Measurements from ENCODE around the gene TLX2.
A peak's percentile ranks its signal among the peaks of the same experiment; 100 is the strongest.
"Not testable (repeated sequence)": the region's sequence is repeated elsewhere in the genome, so short reads cannot be mapped to it uniquely, and the experiment has no call there.

TLX2 gene

DNA sequence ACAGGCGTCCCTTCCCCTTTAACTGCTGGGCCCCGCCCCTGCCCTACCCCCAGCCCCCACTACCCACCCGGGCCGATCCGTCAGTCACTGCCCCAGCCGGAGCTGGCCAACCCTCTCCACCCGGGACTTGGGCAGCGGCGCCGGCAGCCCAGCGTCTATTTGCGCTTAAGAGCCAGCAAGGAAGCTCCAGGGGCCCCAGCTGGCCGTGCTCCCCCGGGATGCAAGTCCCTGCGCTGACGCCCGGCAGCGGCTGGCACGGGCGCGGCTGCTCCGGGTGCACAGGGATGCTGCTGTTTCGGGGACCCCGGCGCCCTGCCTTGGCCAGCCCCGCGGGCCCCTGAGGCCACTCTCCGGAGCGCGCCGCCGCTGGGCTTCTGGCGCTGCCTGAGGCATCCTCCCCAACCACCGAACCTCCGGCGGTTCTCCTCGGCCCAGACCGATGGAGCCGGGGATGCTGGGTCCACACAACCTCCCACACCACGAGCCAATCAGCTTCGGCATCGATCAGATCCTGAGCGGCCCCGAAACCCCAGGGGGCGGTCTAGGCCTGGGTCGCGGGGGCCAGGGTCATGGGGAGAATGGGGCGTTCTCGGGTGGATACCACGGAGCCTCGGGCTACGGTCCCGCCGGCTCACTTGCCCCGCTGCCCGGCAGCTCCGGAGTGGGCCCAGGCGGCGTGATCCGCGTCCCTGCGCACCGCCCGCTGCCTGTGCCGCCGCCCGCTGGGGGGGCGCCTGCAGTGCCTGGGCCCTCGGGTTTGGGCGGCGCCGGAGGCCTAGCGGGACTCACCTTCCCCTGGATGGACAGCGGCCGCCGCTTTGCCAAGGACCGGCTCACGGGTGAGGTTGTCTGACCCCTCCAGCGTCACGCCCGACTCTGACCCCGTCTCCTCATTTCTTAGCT, at the start of gene TLX2:
Gene TLX2, plus strand, starts transcription at position 83 of the 903 bp plus-strand sequence. Its CDS starts 357 bp downstream, at position 440.
- DNase-seq (ENCODE audit: low read depth): no peak

DNA sequence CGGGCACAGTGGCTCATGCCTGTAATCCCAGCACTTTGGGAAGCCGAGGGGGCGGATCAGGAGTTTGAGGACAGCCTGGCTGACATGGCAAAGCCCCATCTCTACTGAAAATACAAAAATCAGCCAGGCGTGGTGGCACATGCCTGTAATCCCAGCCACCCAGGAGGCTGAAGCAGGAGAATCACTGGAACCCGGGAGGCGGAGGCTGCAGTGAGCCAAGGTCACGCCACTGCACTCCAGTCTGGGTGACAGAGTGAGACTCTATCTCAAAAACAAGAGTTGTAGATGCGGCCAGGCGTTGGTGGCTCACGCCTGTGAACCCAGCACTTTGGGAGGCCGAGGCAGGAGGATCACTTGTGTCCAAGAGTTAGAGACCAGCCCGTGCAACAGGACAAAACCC, 43.5 kb upstream of the TLX2 start:
- DNase-seq (ENCODE audit: low read depth): not testable (repeated sequence)

- DNase-seq (ENCODE audit: low read depth): no peak
Observed at GRCh38 chr2:74471332-74472065, 42.8 kb upstream of the TLX2 start.

DNA sequence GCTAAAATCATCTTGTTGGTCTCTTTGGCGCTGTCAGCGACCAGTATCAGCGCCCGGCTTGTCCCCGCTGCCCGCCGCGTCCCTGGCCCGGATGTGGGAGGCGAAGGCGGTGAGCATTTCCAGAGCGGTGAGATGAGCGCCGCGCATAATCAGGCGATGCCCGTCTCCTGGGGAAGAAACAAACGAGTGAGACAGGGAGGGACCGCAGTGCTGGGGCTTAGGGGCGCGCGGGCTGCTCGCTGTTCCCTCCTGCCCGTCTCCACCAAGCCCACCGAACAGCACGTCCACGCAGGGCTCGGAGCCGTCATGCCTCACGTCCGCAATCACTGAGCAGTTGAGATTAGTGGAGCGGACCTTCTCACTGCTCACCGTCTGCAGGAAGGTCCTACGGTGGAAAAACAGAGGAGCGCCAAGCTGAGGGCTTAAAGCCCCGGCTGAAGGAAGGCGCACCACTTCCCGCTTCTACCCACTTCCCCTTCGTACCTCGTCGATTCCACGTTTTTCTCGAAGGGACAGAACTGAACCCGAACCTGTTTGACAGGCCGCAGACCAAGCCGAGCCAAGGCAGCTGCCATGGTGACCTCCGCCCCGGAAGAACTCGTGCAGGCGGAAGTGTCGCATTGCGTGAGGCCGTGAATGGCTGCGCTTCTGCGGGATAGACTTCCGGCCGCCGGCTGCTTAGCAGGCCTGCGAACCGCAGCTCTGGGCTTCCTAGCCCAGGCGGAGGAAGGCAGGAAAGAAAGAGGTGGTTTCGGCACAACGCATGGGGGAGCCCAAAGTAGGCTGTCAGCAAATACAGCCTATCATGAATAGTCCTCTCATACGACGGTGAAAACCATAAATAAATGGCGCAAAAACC, 41.9 kb upstream of the TLX2 start, which contains the start of gene MRPL53:
Gene MRPL53, minus strand, starts transcription at position 595 of the 859 bp plus-strand sequence. Its CDS starts 20 bp downstream, at position 575.
- peak; percentile 92 for DNase-seq (ENCODE audit: low read depth)

GRCh38 chr2:74472945-74473258, 41.3 kb upstream of the TLX2 start:
- no peak for DNase-seq (ENCODE audit: low read depth)

- no peak for DNase-seq (ENCODE audit: low read depth)
Observed at GRCh38 chr2:74474481-74474880, 39.8 kb upstream of the TLX2 start.

DNA sequence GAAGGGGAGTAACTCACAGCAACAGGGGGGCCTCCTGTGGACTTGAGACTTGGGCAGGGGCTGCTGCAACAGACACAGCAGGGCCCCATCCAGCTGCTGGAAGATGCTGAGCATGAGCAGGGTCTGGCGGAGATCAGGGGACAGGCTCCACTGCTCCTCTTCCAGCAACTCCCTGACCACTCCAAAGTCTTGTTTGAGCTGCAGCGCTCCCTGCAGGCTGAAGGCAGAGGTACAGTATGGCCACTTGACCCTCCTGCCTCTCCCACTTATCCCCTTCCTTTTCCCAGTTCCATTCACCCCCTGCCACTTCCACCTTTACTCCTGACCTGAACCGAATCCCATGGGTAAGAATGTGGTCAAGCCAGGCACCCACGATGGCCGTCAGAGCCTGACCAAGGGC, 39.4 kb upstream of the TLX2 start:
- no peak for DNase-seq (ENCODE audit: low read depth)

DNA sequence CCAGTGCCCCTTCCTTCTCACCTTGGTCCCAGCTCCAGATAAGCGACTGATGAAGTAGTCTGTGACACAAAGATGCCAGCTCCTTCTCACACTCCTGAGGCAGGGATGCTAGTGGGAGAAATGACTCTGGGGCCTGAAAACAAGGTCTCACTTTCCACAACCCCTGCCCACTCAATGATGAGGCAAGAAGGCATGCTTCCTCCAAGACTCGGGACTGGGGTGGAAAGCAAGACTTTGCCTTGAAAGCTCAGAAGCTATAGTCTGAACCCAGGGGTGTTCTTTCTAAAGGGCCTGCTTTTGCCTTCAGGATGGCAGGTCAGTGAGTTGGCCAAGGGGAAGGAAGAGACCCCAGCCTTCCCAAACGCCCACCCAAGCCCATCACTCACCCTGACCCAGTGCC, 32.8 kb upstream of the TLX2 start:
- no peak for DNase-seq (ENCODE audit: low read depth)

GRCh38 chr2:74481961-74482800, 32.1 kb upstream of the TLX2 start:
- no peak for DNase-seq (ENCODE audit: low read depth)

- peak; percentile 93 for DNase-seq (ENCODE audit: low read depth)
Observed at GRCh38 chr2:74482801-74483674, 31.2 kb upstream of the TLX2 start, which contains the start of the genes CCDC142 and TTC31. TSS of gene CCDC142 (minus strand) at chr2:74482998. CDS start at chr2:74482837, 161 bp downstream. TSS of gene TTC31 (plus strand) at chr2:74483081. CDS start at chr2:74483096, 15 bp downstream.

- DNase-seq (ENCODE audit: low read depth): not testable (repeated sequence)
Observed at GRCh38 chr2:74483675-74484164, 30.5 kb upstream of the TLX2 start.

DNA sequence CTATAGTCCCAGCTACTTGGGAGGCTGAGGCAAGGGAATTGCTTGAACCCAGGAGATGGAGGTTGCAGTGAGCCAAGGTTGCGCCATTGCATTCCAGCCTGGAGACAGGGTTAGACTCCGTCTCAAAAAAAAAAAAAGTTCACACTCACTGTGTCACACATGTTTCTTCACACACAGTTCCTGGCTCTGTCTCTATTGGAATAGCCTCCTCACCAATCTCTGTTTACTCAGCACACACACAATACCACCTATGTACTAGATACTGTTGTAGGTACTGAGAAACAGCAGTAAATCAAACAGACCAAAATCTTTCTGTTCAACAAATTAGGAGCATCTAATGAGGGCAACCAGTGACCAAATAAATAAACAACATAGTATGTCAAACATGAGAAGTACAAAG, 28.1 kb upstream of the TLX2 start:
- DNase-seq (ENCODE audit: low read depth): no peak

DNA sequence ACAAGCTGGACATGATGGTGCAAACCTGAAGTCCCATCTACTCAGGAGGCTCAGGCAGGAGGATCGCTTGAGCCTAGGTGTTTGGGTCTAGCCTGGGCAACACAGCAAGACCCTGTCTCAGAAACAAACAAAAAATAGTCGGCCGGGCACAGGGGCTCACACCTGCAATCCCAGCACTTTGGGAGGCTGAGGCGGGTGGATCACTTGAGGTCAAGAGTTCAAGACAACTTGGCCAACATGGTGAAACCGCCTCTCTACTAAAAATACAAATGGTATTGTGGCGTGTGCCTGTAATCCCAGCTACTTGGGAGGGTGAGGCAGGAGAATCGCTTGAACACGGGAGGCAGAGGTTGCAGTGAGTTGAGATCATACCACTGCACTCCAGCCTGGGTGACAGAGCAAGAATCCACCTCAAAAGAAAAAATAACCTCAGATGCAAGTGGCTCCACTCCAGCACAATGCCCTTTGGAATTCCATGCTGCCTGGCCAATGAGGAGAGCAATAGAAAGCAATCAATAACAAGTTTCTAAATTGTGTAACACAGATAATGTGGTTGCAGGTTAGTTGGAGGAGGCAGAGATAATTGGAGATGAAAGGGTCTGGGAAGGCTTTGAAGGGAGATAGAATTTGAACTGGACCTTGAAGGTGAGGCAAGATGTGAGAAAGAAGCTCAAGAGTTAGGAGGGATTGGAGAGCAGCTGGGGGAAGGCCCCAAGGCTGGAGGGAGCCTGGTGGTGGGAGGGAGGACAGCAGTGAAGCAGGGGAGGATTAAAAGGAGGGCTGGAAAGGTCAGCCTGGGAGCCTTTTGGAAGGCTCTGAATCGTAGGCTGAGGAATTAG, 25.4 kb upstream of the TLX2 start:
- DNase-seq (ENCODE audit: low read depth): no peak

- DNase-seq (ENCODE audit: low read depth): no peak
Observed at GRCh38 chr2:74489906-74490305, 24.3 kb upstream of the TLX2 start.

GRCh38 chr2:74491648-74492544, 22.4 kb upstream of the TLX2 start:
- DNase-seq (ENCODE audit: low read depth): no peak

DNA sequence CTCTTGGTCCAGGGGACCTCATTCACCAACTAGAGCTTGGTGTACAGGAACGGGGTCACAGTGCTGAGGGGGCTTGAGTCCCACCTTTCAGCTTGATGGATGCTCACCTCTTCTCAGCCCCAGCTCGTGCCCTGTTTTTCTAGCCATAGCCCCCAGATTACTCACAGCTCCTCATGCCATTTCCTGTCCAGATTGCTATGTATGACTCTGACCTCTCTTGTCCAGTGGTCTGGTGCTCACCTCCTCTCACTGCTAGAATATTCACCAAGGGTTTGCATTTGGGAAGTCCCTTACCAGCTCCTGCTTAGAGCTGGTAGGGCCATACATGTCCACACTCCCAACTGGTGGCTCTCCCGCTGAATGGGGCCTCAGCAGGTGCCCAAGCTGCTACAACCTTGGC, 20.7 kb upstream of the TLX2 start:
- no peak for DNase-seq (ENCODE audit: low read depth)

DNA sequence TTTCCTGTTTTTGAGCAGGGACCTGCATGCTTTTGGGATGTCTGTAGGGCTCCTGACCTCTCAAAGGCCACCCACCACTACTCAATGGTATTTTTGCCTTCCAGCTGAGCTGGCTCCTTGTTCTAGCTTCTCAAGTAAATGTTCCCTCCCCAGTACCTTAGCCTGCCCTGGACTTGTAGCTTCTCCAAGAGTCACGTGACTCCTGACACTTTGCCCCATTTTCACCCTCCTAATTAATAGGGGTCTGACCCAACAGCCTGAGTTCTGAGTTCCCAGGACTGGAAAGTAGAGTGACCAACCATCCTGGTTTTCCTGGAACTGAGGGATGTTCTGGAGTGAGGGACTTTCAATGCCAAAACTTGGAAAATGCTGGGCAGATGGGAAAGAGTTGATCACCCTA, 18.8 kb upstream of the TLX2 start:
- no peak for DNase-seq (ENCODE audit: low read depth)
